GM18517 (cell line): ENCODE data around the gene PABPN1L.

Source experiments
- ATAC-seq: cut with Tn5 transposase; IDR thresholded peaks from one replicate; pipeline ENCODE4 v1.9.1; 2021; ENCODE audit warnings: mild to moderate bottlenecking, moderate library complexity; ENCODE audit not compliant: unreplicated experiment

The PABPN1L gene

GRCh38 chr16:88884569-88885271, 18.3 kb upstream of the PABPN1L start:
- ATAC-seq, result no peak

- ATAC-seq, result no peak
Measured at GRCh38 chr16:88883946-88884345, 17.5 kb upstream of the PABPN1L start.

GRCh38 chr16:88883117-88883895, 16.8 kb upstream of the PABPN1L start:
- ATAC-seq, result no peak

GRCh38 chr16:88882358-88883030, 16.0 kb upstream of the PABPN1L start:
- ATAC-seq, result no peak

GRCh38 chr16:88881675-88882357, 15.4 kb upstream of the PABPN1L start:
- ATAC-seq, result no peak

- ATAC-seq, result no peak
Measured at GRCh38 chr16:88881007-88881615, 14.7 kb upstream of the PABPN1L start.

GRCh38 chr16:88880226-88881006, 14.0 kb upstream of the PABPN1L start:
- no peak for ATAC-seq

- ATAC-seq, result no peak
Measured at GRCh38 chr16:88879788-88880055, 13.3 kb upstream of the PABPN1L start.

GRCh38 chr16:88878967-88879787, 12.7 kb upstream of the PABPN1L start:
- no peak for ATAC-seq

- ATAC-seq, result no peak
Measured at GRCh38 chr16:88878356-88878755, 11.9 kb upstream of the PABPN1L start.

- no peak for ATAC-seq
Measured at GRCh38 chr16:88877564-88878289, 11.3 kb upstream of the PABPN1L start.

- ATAC-seq, result no peak
Measured at GRCh38 chr16:88876942-88877526, 10.6 kb upstream of the PABPN1L start.

- ATAC-seq, result no peak
Measured at GRCh38 chr16:88875703-88876234, 9.3 kb upstream of the PABPN1L start.

GRCh38 chr16:88874938-88875599, 8.6 kb upstream of the PABPN1L start:
- ATAC-seq, result no peak

- ATAC-seq, result no peak
Measured at GRCh38 chr16:88872650-88873331, 6.3 kb upstream of the PABPN1L start.

- ATAC-seq, result no peak
Measured at GRCh38 chr16:88871730-88872416, 5.4 kb upstream of the PABPN1L start.

- ATAC-seq, result no peak
Measured at GRCh38 chr16:88871349-88871702, 4.9 kb upstream of the PABPN1L start.
